Measurements from ENCODE around the gene EEF2K.

The EEF2K gene

DNA sequence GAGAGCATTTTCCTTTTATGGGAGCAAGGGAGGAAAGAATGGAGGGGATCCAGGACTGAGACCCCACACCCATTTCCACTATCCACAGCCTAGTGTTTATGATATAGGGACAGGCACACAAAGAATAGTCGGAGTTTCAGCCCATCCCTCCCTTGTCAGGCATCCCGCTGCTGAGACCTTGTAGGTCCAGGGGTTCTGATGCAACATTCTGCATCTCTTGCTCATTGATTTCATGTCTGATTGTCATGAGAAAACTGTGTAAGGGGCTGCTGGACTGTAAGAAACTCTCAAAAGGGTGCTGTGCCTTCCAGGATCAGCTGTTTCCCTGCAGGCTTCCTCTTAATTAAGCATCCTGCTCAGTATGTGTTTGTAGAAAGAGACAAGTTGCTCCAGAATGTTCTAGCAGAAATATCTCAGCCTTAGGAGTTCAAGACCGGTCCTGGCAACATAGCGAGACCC is 85.8 kb downstream of the EEF2K start:
- TF ChIP-seq, protein P1, sequence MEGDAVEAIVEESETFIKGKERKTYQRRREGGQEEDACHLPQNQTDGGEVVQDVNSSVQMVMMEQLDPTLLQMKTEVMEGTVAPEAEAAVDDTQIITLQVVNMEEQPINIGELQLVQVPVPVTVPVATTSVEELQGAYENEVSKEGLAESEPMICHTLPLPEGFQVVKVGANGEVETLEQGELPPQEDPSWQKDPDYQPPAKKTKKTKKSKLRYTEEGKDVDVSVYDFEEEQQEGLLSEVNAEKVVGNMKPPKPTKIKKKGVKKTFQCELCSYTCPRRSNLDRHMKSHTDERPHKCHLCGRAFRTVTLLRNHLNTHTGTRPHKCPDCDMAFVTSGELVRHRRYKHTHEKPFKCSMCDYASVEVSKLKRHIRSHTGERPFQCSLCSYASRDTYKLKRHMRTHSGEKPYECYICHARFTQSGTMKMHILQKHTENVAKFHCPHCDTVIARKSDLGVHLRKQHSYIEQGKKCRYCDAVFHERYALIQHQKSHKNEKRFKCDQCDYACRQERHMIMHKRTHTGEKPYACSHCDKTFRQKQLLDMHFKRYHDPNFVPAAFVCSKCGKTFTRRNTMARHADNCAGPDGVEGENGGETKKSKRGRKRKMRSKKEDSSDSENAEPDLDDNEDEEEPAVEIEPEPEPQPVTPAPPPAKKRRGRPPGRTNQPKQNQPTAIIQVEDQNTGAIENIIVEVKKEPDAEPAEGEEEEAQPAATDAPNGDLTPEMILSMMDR (IDR thresholded peaks at IDR 0.05; ENCODE audit: low read depth, low read length, missing control alignments) = no peak
- no peak for DNase-seq (ENCODE audit: extremely low read depth, low read depth)
- no peak overlapping the region for H3K4me3 ChIP-seq (replicated peaks; ENCODE audit: low read depth, low read length)

DNA sequence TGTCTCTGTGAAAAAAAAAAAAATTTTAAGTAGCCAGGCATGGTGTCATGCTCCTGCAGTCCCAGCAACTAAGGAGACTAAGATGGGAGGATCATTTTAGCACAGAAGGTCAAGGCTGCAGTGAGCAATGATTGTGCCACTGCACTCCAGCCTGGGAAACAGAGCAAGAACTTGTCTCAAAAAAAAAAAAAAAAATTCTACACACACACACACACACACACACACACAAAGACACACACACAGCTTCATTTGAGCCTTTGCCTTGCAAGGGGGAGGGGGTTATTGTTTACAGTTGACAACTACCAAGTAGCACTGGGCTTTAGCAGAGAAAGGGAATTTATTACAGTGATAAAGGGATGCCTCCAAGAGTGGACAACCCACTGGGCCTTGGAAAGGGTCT is 86.2 kb downstream of the EEF2K start:
- TF ChIP-seq, protein P1 (IDR thresholded peaks at IDR 0.05; ENCODE audit: low read depth, low read length, missing control alignments) = no peak
- DNase-seq (ENCODE audit: extremely low read depth, low read depth) = no peak
- H3K4me3 ChIP-seq (replicated peaks; ENCODE audit: low read depth, low read length) = no peak overlapping the region

DNA sequence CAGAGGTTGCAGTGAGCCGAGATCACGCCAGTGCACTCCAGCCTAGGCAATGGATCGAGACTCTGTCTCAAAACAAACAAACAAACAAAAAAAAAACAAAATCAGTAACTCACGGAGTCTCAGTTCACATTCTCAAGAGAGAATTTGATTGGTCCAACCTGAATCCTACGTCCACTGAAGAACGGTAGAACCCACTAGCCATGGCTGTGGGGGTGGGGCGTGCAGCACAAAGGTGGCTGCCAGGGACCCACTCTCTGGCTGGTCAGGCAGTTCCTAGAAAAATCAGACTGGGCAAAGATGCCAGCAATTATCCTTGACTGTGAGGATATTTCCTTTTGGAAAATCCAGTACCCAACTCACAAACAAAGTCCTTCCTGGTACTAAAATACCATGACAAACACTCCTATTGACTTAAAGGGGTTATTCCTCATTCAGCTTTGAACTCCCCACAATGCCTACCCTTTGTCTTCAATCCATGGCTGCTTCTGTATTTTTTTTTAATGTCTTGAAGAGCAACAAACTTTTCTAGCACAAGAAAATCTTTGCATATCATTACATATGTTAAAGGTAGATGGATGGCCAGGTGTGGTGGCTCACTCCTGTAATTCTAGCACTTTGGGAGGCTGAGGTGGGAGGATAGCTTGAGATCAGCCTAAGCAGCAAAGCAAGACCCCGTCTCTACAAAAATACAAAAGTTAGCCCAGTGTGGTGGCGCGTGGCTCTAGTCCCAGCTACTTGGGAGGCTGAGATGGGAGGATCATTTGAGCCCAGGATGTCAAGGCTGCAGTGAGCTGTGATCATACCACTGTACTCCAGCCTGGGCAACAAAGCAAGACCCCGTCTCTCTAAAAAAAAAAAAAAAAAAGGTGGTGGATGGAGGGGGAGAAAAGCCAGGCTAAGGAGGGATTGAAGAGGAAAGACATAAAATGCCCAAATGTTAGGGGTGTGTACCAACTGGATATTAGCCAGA is 87.3 kb downstream of the EEF2K start:
- no peak overlapping the region for H3K4me3 ChIP-seq (replicated peaks; ENCODE audit: low read depth, low read length)
- TF ChIP-seq, protein P1 (IDR thresholded peaks at IDR 0.05; ENCODE audit: low read depth, low read length, missing control alignments) = no peak
- no peak for DNase-seq (ENCODE audit: extremely low read depth, low read depth)

DNA sequence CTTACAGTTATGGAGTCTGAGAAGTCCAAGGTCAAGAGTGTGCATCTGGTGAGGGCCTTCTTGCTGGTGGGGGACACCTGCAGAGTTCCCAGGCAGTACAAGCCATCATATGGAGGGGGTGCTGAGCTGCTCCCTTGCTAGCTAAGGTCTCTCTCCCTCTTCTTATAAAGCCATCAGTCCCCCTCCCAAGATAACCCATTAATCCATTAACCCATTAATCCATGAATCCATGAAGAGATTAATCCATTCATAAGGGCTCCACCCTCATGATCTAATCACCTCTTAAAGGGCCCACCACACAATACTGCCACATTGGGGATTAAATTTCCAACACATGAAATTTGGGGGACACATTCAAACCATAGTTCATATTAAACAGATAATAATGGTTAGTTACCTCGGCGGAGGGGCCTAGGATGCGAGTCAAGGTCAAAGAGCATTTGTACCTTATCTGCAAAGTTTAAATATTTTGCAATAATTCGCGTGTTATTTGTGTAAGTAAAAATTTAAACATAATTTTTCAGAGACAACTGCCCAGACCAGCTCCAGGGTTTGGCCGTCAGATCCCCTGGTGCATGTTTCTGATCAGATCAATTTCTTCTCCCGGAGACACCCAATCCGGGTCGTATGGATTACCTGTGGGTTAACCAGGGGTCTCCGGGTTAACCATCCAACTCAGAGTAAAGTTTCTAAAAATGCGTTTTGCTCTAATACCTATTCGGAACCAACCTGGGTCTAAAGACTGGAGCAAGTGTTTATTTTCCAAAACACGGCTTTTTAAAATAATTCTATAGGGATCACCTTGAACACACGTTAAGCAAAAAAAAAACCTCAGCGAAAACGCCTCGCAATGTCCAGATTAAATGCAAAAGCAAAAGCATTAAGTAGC is 90.4 kb downstream of the EEF2K start:
- no peak for DNase-seq (ENCODE audit: extremely low read depth, low read depth)
- TF ChIP-seq, protein P1 (IDR thresholded peaks at IDR 0.05; ENCODE audit: low read depth, low read length, missing control alignments) = no peak
- peak overlapping the region; percentile 79 for H3K4me3 ChIP-seq (replicated peaks; ENCODE audit: low read depth, low read length)

DNA sequence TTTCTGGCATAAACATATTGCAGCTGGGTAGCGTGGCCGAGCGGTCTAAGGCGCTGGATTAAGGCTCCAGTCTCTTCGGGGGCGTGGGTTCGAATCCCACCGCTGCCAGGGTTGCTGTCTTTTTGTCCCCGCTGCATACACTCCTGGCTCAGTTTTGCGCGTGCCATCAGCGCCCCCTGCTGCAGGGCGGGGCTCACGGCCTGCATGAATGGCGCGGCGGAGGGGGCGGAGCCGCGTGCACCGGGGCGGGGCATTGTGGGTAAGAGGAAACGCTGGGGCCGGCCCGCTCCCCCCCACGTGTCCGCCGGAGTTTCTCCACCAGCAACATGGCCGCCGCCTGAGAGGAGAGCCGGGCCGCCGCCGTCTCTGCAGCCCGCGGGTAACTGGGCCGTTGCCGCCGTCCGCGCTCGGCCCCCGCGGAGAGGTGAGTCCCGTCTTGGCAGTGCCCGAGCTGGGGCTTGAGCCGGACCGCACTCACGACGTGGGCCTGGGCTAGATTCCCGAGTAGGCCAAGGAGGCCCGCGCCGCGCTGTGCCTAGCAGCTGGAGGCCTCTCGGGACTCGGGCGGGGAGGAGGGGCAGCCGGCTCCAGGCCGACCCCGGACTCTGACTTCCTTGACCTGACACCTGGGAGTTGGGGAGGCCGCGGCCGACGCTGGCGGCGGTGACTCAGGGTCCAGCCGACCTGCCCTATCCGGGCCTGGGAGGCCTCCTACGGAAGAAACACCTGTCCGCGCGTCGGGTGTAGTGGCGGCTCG is 91.2 kb downstream of the EEF2K start, which contains the start of gene POLR3E:
Gene POLR3E, plus strand, starts transcription at position 296 of the 757 bp plus-strand sequence. CDS start 5,560 bp downstream, outside the sequence.
- peak; percentile 92 for DNase-seq (ENCODE audit: extremely low read depth, low read depth)
- H3K4me3 ChIP-seq (replicated peaks; ENCODE audit: low read depth, low read length) = peak within 1 kb of the TSS; percentile 79
- TF ChIP-seq, protein P1 (IDR thresholded peaks at IDR 0.05; ENCODE audit: low read depth, low read length, missing control alignments) = peak; percentile 85
